Measurements from ENCODE around the gene CLTB. TPM values are rescaled to one million over a fixed set of nuclear protein-coding genes. Genes with fewer than 3 reads are reported as not detected.

The CLTB gene
- total RNA-seq, 1 experiment from 2014 or later, result 354 TPM

DNA sequence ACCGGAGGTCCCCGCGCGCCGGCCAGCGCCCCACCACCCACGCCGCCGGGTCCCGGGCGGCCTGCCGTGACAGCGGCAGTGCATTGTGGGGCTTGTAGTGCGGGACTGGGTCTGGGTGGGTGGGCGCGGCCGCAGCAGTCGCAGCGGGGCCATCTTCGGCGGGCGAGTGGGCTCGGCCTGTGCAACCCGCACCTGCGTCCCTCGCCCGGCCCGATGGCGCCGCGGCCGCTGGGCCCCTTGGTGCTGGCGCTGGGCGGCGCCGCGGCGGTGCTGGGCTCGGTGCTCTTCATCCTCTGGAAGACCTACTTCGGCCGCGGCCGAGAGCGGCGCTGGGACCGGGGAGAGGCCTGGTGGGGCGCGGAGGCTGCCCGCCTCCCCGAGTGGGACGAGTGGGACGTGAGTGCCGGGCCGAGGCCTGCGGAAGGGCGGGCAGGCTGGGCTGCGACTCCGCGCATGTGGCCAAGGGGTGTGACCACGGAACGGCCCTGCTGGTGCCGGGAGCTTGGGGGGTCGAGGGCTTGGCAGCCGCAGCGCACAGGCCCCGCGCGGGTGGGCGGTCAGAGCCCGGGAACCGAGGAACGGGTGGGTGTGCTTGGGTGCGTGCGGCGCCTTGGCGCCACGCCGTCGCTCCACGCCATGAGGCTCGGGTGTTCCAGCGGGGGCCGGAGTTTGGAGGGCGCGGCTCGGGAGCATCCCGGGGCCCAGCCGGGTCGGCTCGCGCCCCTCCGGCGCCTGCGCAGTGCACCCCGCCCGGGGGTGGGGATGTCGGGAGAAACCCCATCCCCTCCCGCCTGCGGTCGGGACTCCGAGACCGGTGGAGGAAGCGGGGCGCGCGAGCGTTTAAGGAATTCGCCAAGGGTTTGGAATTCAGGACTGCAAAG, 50.7 kb downstream of the CLTB start, which contains the start of gene ARL10:
ARL10 (plus strand) TSS at position 137 of the 881 bp plus-strand sequence; CDS start at position 214, 77 bp downstream.
- CTCF ChIA-PET, result no interaction called here
- H3K4me1 ChIP-seq (ENCODE audit: insufficient read depth, low read length), result peaks cover 6% of the 10 kb centered on the region; the same call in 1 of the 2 replicates
- H3K4me2 ChIP-seq (ENCODE audit: low read length), result peak within 1 kb of the TSS; percentile 60
- no peaks in the 10 kb centered on the region for H4K20me1 ChIP-seq (ENCODE audit: low read length)
- H3K9me2 ChIP-seq (replicated peaks; ENCODE audit: low read length), result no peaks in the 10 kb centered on the region
- H3K27me3 ChIP-seq (ENCODE audit: low read length), result no peaks in the 10 kb centered on the region
- no peaks in the 10 kb centered on the region for H3K9me3 ChIP-seq (ENCODE audit: low read length)
- no peak within 1 kb of the TSS for H3K27ac ChIP-seq (ENCODE audit: low read length)
- H3K79me2 ChIP-seq (ENCODE audit: low read length), result peaks cover 9% of the 10 kb centered on the region
- TF ChIP-seq EZH2 (IDR thresholded peaks at IDR 0.05; ENCODE audit: low read length, unreplicated experiment) (no peak), EZH2phosphoT487 (IDR thresholded peaks at IDR 0.05; ENCODE audit: borderline replicate concordance, low read length) (no peak)
- TF ChIP-seq, protein P1, sequence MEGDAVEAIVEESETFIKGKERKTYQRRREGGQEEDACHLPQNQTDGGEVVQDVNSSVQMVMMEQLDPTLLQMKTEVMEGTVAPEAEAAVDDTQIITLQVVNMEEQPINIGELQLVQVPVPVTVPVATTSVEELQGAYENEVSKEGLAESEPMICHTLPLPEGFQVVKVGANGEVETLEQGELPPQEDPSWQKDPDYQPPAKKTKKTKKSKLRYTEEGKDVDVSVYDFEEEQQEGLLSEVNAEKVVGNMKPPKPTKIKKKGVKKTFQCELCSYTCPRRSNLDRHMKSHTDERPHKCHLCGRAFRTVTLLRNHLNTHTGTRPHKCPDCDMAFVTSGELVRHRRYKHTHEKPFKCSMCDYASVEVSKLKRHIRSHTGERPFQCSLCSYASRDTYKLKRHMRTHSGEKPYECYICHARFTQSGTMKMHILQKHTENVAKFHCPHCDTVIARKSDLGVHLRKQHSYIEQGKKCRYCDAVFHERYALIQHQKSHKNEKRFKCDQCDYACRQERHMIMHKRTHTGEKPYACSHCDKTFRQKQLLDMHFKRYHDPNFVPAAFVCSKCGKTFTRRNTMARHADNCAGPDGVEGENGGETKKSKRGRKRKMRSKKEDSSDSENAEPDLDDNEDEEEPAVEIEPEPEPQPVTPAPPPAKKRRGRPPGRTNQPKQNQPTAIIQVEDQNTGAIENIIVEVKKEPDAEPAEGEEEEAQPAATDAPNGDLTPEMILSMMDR (conservative IDR thresholded peaks at IDR 0.05; ENCODE audit: low read depth, low read length), result no peak
- H3K36me3 ChIP-seq (ENCODE audit: low read depth, low read length), result no peaks in the 10 kb centered on the region
- POLR2A ChIA-PET (ENCODE audit: unreplicated experiment), result no interaction called here
- H3K4me3 ChIP-seq (ENCODE audit: low read length), result peak within 1 kb of the TSS; percentile 27; the same call in 1 of the 2 replicates
- H2AFZ ChIP-seq (ENCODE audit: low read length), result no peak within 1 kb of the TSS
- H3F3A ChIP-seq (ENCODE audit: low read length, unreplicated experiment), result no peaks in the 10 kb centered on the region
- no TSS peak for BruUV-seq (replicated peaks)
- ATAC-seq, result peak; percentile 3; the same call in 1 of the 2 replicates
- no peak for DNase-seq
- intact Hi-C loops (cut with micrococcal nuclease), result no loop called here
- no peak within 1 kb of the TSS for H3K9ac ChIP-seq (ENCODE audit: low read length)

DNA sequence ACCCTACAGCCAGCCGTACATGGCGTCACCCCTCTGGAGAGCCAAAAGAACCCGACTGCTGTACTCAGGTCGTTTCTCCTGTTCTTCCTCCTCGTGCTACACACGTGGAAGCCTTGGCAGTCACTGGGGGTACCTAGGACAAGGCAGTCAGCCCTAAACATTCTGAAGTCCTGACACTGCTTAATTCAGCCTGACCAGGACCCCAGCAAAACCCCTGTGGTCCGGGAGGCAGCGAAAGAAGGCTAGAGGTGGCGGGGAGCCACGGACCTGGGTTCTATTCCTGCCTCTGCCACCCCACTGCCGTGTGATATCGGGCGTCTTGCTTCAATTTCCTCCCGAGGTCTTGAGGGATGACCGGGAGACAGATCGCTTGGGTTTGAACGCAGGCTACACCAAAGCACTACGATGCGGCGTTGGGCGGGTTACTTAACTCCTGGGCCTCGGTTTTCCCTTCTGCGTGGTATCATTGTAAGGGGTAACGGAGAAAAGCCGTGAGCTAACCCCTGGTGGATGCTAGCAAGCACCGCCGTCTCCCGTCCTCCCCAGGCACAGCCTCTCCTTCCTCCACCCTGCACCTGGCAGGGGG, 51.5 kb downstream of the CLTB start:
- H4K20me1 ChIP-seq (ENCODE audit: low read length), result 0 out of 2 replicates have a peak, but pooled peaks cover under 1% of the 10 kb centered on the region
- H3K4me2 ChIP-seq (ENCODE audit: low read length), result peak overlapping the region; percentile 54
- POLR2A ChIA-PET (ENCODE audit: unreplicated experiment), result no interaction called here
- ATAC-seq (no peak), DNase-seq (no peak)
- peaks cover 7% of the 10 kb centered on the region; the same call in 1 of the 2 replicates for H3K4me1 ChIP-seq (ENCODE audit: insufficient read depth, low read length)
- intact Hi-C loops (cut with micrococcal nuclease), result no loop called here
- BruUV-seq (replicated peaks), result no TSS peak
- no peak overlapping the region for H3K9ac ChIP-seq (ENCODE audit: low read length)
- H3K4me3 ChIP-seq (ENCODE audit: low read length), result peak overlapping the region; percentile 27; the same call in 1 of the 2 replicates
- no peaks in the 10 kb centered on the region for H3K36me3 ChIP-seq (ENCODE audit: low read depth, low read length)
- TF ChIP-seq, protein P1 (conservative IDR thresholded peaks at IDR 0.05; ENCODE audit: low read depth, low read length), result no peak
- no peak for TF ChIP-seq EZH2 (IDR thresholded peaks at IDR 0.05; ENCODE audit: low read length, unreplicated experiment)
- no peak for TF ChIP-seq EZH2phosphoT487 (IDR thresholded peaks at IDR 0.05; ENCODE audit: borderline replicate concordance, low read length)
- no peaks in the 10 kb centered on the region for H3K9me2 ChIP-seq (replicated peaks; ENCODE audit: low read length)
- H3K27ac ChIP-seq (ENCODE audit: low read length), result no peak overlapping the region
- CTCF ChIA-PET, result no interaction called here
- peaks cover 17% of the 10 kb centered on the region for H3K79me2 ChIP-seq (ENCODE audit: low read length)
- H3K27me3 ChIP-seq (ENCODE audit: low read length), result no peaks in the 10 kb centered on the region
- no peak overlapping the region for H2AFZ ChIP-seq (ENCODE audit: low read length)
- no peaks in the 10 kb centered on the region for H3K9me3 ChIP-seq (ENCODE audit: low read length)
- H3F3A ChIP-seq (ENCODE audit: low read length, unreplicated experiment), result no peaks in the 10 kb centered on the region
